ENCODE data around the gene TSSC4.

- no peak for TF ChIP-seq POLR2AphosphoS5 (IDR thresholded peaks at IDR 0.05)
- TF ChIP-seq CTCF (IDR thresholded peaks at IDR 0.05) = no peak
- no peak for TF ChIP-seq EP300 (IDR thresholded peaks at IDR 0.05)
These were observed 22.1 kb downstream of the TSSC4 start for GRCh38 chr11:2422461-2423156.

Measured in stomach (tissue), 4 donors.